ENCODE results near the gene NRG2.

NRG2 gene

GRCh38 chr5:139838381-139839197 is 204.5 kb downstream of the NRG2 start:
- H3K4me3 ChIP-seq (ENCODE audit: low read depth, low read length), result no peak overlapping the region
- no peak for TF ChIP-seq CTCF (IDR thresholded peaks at IDR 0.05; ENCODE audit: low read depth, low read length)

- no peak overlapping the region for H3K4me3 ChIP-seq (ENCODE audit: low read depth, low read length)
Observed at GRCh38 chr5:139837711-139838380, 205.3 kb downstream of the NRG2 start.

GRCh38 chr5:139836469-139837208 is 206.5 kb downstream of the NRG2 start:
- H3K4me3 ChIP-seq (ENCODE audit: low read depth, low read length), result no peak overlapping the region
- no peak for TF ChIP-seq CTCF (IDR thresholded peaks at IDR 0.05; ENCODE audit: low read depth, low read length)

More at GRCh38 chr5:139837711-139838380, 205.3 kb downstream of the NRG2 start:
- TF ChIP-seq CTCF (IDR thresholded peaks at IDR 0.05; ENCODE audit: low read depth, low read length), result no peak

- H3K4me3 ChIP-seq (ENCODE audit: low read depth, low read length), result no peak overlapping the region
- no peak for TF ChIP-seq CTCF (IDR thresholded peaks at IDR 0.05; ENCODE audit: low read depth, low read length)
Observed at GRCh38 chr5:139835656-139836055, 207.4 kb downstream of the NRG2 start.

- no peak overlapping the region for H3K4me3 ChIP-seq (ENCODE audit: low read depth, low read length)
- TF ChIP-seq CTCF (IDR thresholded peaks at IDR 0.05; ENCODE audit: low read depth, low read length), result no peak
Observed at GRCh38 chr5:139833525-139833924, 209.6 kb downstream of the NRG2 start.

- H3K4me3 ChIP-seq (ENCODE audit: low read depth, low read length), result no peak overlapping the region
- TF ChIP-seq CTCF (IDR thresholded peaks at IDR 0.05; ENCODE audit: low read depth, low read length), result no peak
Observed at GRCh38 chr5:139831624-139832023, 211.5 kb downstream of the NRG2 start.
